ENCODE results near the gene NEK1.

Gene NEK1

DNA sequence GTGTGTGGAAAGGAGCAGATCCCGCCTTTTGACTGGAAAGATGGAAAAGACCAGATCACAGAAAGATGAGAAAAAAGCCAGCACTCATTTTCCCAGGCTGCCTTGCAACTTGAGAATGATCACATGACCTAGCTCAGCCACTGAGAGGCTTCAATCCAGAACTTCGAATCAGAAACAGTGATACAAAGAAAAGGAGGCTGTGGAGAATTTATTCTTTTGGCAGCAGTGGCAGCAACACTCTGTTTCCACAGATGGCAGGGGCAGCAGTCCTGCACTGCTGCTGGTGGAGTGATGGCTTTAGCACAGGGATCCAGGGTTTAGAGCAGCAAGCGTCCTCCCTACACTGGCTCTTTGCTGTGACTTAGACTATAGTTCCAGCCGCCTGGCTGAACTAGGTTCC is 263.8 kb downstream of the NEK1 start:
- no peak for DNase-seq

DNA sequence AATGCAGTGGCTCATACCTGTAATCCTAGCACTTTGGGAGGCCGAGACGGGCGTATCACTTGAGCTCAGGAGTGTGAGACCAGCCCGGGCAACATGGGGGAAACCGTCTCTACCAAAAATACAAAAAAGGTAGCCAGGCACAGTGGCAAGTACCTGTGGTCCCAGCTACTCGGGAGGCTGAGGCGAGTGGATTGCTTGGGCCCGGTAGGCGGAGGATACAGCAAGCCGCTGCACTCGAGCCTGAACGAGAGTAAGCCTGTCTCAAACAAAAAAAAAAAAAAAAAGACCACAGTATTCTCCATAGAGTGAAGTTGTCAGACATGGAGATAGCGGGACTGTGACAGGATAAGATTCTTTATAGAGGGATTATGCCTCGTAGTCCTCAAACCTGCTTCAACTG is 265.5 kb downstream of the NEK1 start:
- no peak for DNase-seq

DNA sequence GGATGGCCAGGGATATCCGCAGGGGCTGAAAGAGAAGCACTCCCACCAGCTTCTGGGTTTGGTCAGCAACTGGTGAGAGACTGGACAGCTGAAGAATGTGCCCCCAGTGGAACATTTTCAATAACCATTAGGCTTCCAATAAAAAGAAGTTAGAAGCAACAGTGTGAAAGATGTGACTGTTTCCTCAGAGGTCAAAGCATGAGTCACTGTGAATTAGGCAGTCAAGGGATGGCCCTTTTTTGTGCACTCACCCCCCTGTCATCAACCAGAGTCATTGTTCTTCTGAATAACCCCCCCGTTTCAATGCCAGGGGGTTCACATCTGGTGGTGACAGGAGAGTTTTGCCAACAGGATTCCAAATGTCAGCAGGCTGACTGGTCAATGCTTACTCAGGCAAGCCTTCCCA is 267.1 kb downstream of the NEK1 start:
- no peak for DNase-seq
